ENCODE data around the gene L3MBTL1.

L3MBTL1 gene

GRCh38 chr20:43506238-43506637, 1.3 kb upstream of the L3MBTL1 start:
- no peak for DNase-seq (ENCODE audit: low spot score)

- peak; percentile 40 for DNase-seq (ENCODE audit: low spot score)
These were observed 609 bp downstream of the L3MBTL1 start for GRCh38 chr20:43508106-43508505.

- no peak for DNase-seq (ENCODE audit: low spot score)
These were observed 1.1 kb downstream of the L3MBTL1 start for GRCh38 chr20:43508604-43509040.

- no peak for DNase-seq (ENCODE audit: low spot score)
These were observed 4.4 kb downstream of the L3MBTL1 start for GRCh38 chr20:43511879-43512278.

GRCh38 chr20:43513372-43513930, 6.0 kb downstream of the L3MBTL1 start:
- no peak for DNase-seq (ENCODE audit: low spot score)

GRCh38 chr20:43513931-43514647, 6.6 kb downstream of the L3MBTL1 start:
- peak; percentile 96 for DNase-seq (ENCODE audit: low spot score)

- DNase-seq (ENCODE audit: low spot score), result peak; percentile 42
These were observed 7.1 kb downstream of the L3MBTL1 start for GRCh38 chr20:43514648-43514999.

GRCh38 chr20:43515628-43516027, 8.1 kb downstream of the L3MBTL1 start:
- DNase-seq (ENCODE audit: low spot score), result no peak

GRCh38 chr20:43516251-43516824, 8.8 kb downstream of the L3MBTL1 start:
- DNase-seq (ENCODE audit: low spot score), result no peak

GRCh38 chr20:43520074-43520630, 12.7 kb downstream of the L3MBTL1 start:
- no peak for DNase-seq (ENCODE audit: low spot score)

- DNase-seq (ENCODE audit: low spot score), result no peak
These were observed 17.5 kb downstream of the L3MBTL1 start for GRCh38 chr20:43525021-43525420.

GRCh38 chr20:43528258-43528875, 20.9 kb downstream of the L3MBTL1 start:
- no peak for DNase-seq (ENCODE audit: low spot score)

- DNase-seq (ENCODE audit: low spot score), result no peak
These were observed 21.6 kb downstream of the L3MBTL1 start for GRCh38 chr20:43529051-43529450.

- no peak for DNase-seq (ENCODE audit: low spot score)
These were observed 22.1 kb downstream of the L3MBTL1 start for GRCh38 chr20:43529457-43530153.

GRCh38 chr20:43530321-43531090, 23.0 kb downstream of the L3MBTL1 start:
- DNase-seq (ENCODE audit: low spot score), result no peak

GRCh38 chr20:43531091-43531443, 23.6 kb downstream of the L3MBTL1 start:
- no peak for DNase-seq (ENCODE audit: low spot score)

- no peak for DNase-seq (ENCODE audit: low spot score)
These were observed 25.0 kb downstream of the L3MBTL1 start for GRCh38 chr20:43532416-43533055.

- peak; percentile 57 for DNase-seq (ENCODE audit: low spot score)
These were observed 25.6 kb downstream of the L3MBTL1 start for GRCh38 chr20:43533060-43533459.

- no peak for DNase-seq (ENCODE audit: low spot score)
These were observed 26.5 kb downstream of the L3MBTL1 start for GRCh38 chr20:43534016-43534415.

- no peak for DNase-seq (ENCODE audit: low spot score)
These were observed 27.4 kb downstream of the L3MBTL1 start for GRCh38 chr20:43534791-43535350.
